ACC112 (cell line): Measurements from ENCODE around the gene ALDH1A1.

ENCODE experiments used
- H2AFZ ChIP-seq: fragments of 200-600 bp; sonication (generic); one replicate; pipeline ENCODE4 v1.6.0; 2017; ENCODE audit warnings: antibody characterized with exemption, low read length; ENCODE audit not compliant: unreplicated experiment
- H3K27ac ChIP-seq: fragments of 200-600 bp; sonication (generic); 2 replicates; pipeline ENCODE4 v1.5.1; 2014; ENCODE audit warnings: low read depth, mild to moderate bottlenecking, antibody characterized with exemption, low read length, moderate library complexity
- H3K27me3 ChIP-seq: fragments of 200-600 bp; sonication (generic); 2 replicates; pipeline ENCODE4 v1.6.1; 2014; ENCODE audit warnings: mild to moderate bottlenecking, antibody characterized with exemption, low read length, moderate library complexity, mixed read lengths; ENCODE audit not compliant: insufficient read depth
- H3K36me3 ChIP-seq: fragments of 200-600 bp; sonication (generic); 2 replicates; pipeline ENCODE4 v1.6.1; 2016; ENCODE audit warnings: mild to moderate bottlenecking, antibody characterized with exemption, low read length, moderate library complexity, mixed read lengths; ENCODE audit not compliant: insufficient read depth
- H3K4me1 ChIP-seq: fragments of 200-600 bp; sonication (generic); one replicate; pipeline ENCODE4 v1.6.1; 2016; ENCODE audit warnings: low read length, mixed read lengths; ENCODE audit not compliant: insufficient read depth, unreplicated experiment, control insufficient read depth
- H3K4me3 ChIP-seq: fragments of 200-600 bp; sonication (generic); 2 replicates; pipeline ENCODE4 v1.5.1; 2014; ENCODE audit warnings: mild to moderate bottlenecking, low read depth, low read length
- H3K79me2 ChIP-seq: fragments of 200-600 bp; sonication (generic); one replicate; pipeline ENCODE4 v1.6.0; 2016; ENCODE audit warnings: low read length; ENCODE audit not compliant: control insufficient read depth, unreplicated experiment, insufficient read depth

Gene ALDH1A1

DNA sequence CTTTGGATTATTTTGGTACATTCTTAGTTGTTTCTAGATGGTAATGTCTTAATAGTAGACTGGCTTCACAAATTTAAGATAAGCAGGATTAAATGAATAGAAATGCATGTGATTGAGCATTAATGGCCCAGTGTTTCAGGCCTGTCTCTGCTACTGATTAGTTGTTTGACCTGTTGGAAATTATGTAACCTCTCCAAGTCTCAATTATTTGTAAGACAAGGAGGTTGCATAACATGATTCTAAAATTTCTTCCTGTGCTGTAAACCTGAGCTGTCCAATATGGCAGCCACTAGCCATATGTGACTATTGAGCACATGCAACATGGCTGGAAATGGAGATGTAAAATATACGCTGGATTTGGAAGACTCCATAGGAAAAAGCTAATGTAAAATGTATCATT lies 97.5 kb downstream of the ALDH1A1 start:
- peaks cover 13% of the 10 kb centered on the region for H3K4me1 ChIP-seq
- H3K27ac ChIP-seq = no peak overlapping the region
- H3K4me3 ChIP-seq = no peak overlapping the region
- H2AFZ ChIP-seq = no peak overlapping the region
- no peaks in the 10 kb centered on the region for H3K27me3 ChIP-seq
- no peaks in the 10 kb centered on the region for H3K79me2 ChIP-seq
- no peaks in the 10 kb centered on the region for H3K36me3 ChIP-seq
